Anterior cingulate cortex (tissue), 58 donors: ENCODE results near the gene TCF15.

ENCODE experiments used
- DNase-seq, 58 donors: peaks; one replicate each; lab custom pipeline; 2025; lab: John Stamatoyannopoulos, UW

Gene TCF15, protein sequence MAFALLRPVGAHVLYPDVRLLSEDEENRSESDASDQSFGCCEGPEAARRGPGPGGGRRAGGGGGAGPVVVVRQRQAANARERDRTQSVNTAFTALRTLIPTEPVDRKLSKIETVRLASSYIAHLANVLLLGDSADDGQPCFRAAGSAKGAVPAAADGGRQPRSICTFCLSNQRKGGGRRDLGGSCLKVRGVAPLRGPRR

GRCh38 chr20:610130-611046 is at the start of gene TCF15:
Gene TCF15 (minus strand): TSS chr20:610309. CDS start chr20:610237, 72 bp downstream.
- DNase-seq, result peak in 2 of 58 donors; percentile 4 to 5

DNA sequence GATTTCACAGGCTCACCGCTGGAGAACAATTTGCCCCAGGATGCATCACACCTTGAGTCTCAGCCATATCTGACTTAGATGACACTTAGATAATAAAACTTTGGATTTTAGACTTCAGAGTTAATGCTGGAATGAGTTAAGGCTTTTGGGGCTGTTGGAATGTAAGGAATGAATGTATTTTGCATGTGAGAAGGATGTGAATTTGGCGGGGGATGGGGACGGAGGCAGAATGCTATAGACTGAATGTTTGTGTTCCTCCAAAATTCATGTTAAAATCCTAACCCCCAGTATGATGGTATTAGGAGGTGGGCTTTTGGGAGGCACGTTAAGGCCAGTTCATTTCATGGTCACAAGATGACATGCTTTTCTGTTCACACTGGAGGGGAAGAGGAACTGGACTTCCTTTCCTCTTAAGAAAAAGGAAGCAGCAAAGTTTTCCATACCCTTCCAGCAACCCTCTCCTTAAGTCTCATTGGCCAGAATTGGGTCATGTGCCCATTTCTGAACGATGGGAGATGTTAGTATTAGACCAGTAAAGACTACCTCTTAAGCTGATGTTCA is 48.7 kb upstream of the TCF15 start:
- DNase-seq, result no peak

GRCh38 chr20:658202-658601 is 48.1 kb upstream of the TCF15 start:
- no peak for DNase-seq

GRCh38 chr20:655726-656624 is 45.9 kb upstream of the TCF15 start:
- no peak for DNase-seq

- DNase-seq, result no peak
These were observed 44.3 kb upstream of the TCF15 start for GRCh38 chr20:654417-654750.

DNA sequence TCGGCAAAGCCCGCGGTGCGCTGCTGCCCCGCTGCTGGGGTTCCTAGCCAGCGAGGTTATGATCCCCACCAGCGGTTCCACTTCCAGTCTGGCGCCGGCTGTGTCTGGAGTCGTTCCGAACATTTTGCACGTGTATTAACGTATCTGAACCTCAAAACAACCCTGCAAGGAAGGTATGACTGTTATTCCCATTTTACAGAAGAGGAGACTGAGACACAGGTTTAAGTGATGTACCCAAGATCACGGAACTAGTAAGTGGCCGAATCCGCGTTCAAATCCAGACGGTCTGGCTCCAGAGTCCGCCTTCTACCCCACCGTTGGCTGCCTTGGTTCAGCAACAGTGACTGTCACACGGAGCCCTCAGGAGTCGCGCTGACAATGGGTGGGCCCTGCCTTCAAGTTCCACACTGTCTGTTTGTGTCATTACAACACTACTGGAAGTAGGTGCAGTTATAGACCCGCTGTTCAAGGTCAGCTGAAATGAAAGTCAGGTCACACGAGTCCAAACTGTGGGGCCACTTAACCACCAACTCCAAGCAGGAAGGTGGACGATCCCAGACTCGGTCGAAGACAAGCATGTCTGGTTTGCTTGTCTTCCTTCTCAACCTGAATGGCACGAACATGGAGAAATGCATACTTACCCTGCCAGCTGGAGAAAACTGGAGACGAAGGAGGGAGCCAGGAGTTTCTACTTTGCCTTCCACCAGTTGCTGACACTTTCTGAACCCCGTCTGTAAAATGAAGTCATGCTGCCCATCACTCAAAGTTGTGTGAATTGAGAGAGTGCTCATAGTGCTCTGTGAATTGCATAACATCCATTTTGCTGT is 43.7 kb upstream of the TCF15 start:
- no peak for DNase-seq

GRCh38 chr20:653110-653589 is 43.0 kb upstream of the TCF15 start, which contains the start of gene SRXN1:
Gene SRXN1 (minus strand): TSS chr20:653200. CDS start chr20:653185, 15 bp downstream.
- peak in 54 of 58 donors; percentile 25 to 89 (median 64) for DNase-seq

GRCh38 chr20:652615-653109 is 42.6 kb upstream of the TCF15 start:
- peak in 8 of 58 donors; percentile 25 to 55 (median 47) for DNase-seq

GRCh38 chr20:651713-652614 is 41.9 kb upstream of the TCF15 start:
- DNase-seq, result no peak

DNA sequence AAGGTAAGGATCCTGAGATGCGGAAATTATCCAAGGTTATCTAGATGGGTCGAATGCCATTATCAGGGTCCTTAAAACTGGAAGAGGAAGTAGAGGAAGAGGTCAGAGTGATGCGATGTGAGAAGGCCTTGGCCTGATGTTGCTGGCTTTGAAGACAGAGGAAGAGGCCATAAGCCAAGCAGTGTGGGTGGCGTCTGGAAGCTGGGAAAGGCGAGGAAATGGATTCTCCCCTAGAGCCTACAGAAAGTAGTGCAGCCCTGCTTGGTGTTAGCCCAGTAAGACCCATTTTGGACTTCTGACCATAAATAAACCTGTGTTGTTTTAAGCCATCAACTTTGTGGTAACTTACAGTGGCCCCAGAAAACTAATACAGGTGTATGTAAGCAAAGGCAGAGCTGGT is 40.8 kb upstream of the TCF15 start:
- no peak for DNase-seq

GRCh38 chr20:650281-650680 is 40.2 kb upstream of the TCF15 start:
- DNase-seq, result no peak

GRCh38 chr20:647479-648019 is 37.4 kb upstream of the TCF15 start:
- no peak for DNase-seq

DNA sequence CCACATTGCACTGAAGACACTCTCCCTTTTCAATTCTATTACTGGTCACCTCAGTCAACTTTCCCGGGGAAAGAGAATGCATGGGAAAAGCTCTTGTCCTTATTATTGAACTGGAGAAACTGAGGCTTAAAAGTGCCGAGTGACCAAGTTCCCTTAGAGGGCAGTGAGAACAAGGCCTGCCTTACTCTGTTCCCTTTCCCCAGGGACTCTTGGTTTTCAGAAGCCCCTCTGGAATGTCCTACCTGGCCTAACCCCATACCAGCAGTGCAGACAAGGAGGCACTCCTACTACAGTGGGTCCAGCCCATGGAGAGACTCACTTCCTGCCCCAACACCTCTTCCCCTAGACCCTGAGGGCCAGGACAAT is 36.7 kb upstream of the TCF15 start:
- DNase-seq, result no peak

DNA sequence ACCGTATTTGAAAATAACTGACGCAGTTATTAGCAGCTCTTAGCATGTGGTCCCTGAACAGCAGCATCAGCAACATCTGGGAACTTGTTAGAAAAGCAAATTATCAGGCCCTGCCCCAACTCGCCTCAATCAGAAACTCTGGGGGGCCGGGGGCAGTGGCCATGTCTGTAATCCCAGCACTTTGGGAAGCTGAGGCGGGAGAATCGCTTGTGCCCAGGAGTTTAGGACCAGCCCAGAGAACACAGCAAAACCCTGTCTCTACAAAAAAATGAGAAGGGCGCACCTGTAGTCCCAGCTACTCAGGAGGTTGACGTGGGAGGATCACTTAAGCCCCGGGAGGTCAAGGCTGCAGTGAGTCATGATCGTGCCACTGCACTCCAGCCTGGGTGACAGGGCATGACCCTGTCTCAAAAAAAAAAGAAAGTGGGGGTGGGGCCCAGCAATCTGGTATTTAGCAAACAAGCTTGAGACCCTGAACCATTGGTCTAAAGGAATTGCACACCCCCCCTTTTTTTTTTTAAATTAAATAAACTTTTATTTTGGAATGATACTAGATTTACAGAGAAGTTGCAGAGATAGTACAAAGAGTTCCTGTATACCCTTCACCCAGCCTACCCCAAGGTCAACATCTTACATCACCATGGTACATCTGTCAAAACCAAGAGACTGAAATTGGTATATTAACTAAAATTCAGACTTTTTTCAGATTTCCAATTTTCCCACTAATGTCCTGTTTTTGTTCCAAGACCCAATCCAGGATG is 36.2 kb upstream of the TCF15 start:
- no peak for DNase-seq

GRCh38 chr20:645318-646106 is 35.4 kb upstream of the TCF15 start:
- DNase-seq, result peak in 54 of 58 donors; percentile 3 to 73 (median 40)

- DNase-seq, result no peak
These were observed 34.7 kb upstream of the TCF15 start for GRCh38 chr20:644692-645317.
